ENCODE measurements around the gene C1orf167. TPM values are rescaled to one million over a fixed set of nuclear protein-coding genes. Genes with fewer than 3 reads are reported as not detected.

Gene C1orf167
- total RNA-seq, 1 donor from 2014 or later = not detected

GRCh38 chr1:11823366-11824137 lies 61.6 kb downstream of the C1orf167 start:
- no peaks in the 10 kb centered on the region for H3K4me1 Mint-ChIP-seq
- H3K27me3 Mint-ChIP-seq = no peaks in the 10 kb centered on the region
- H3K4me3 Mint-ChIP-seq = no peak overlapping the region
- H3K36me3 Mint-ChIP-seq (ENCODE audit: low read depth) = peaks cover 19% of the 10 kb centered on the region
- intact Hi-C loops (cut with micrococcal nuclease) = no loop called here
- no peak overlapping the region for H3K27ac Mint-ChIP-seq
- no peak for DNase-seq
- no peaks in the 10 kb centered on the region for H3K9me3 Mint-ChIP-seq

- intact Hi-C loops (cut with micrococcal nuclease) = no loop called here
- Mint-ChIP-seq H3K9me3 (no peaks in the 10 kb centered on the region), H3K4me1 (no peaks in the 10 kb centered on the region), H3K27me3 (no peaks in the 10 kb centered on the region), H3K4me3 (no peak overlapping the region), H3K36me3 (ENCODE audit: low read depth) (peaks cover 19% of the 10 kb centered on the region), H3K27ac (no peak overlapping the region)
- DNase-seq = no peak
These were observed 63.1 kb downstream of the C1orf167 start for GRCh38 chr1:11825131-11825530.

GRCh38 chr1:11826946-11827345 lies 65.0 kb downstream of the C1orf167 start:
- DNase-seq = no peak
- Mint-ChIP-seq H3K4me1 (no peaks in the 10 kb centered on the region), H3K36me3 (ENCODE audit: low read depth) (peaks cover 24% of the 10 kb centered on the region), H3K4me3 (no peak overlapping the region), H3K27ac (no peak overlapping the region), H3K9me3 (no peaks in the 10 kb centered on the region), H3K27me3 (no peaks in the 10 kb centered on the region)
- intact Hi-C loops (cut with micrococcal nuclease) = no loop called here

- no peak overlapping the region for H3K4me3 Mint-ChIP-seq
- intact Hi-C loops (cut with micrococcal nuclease) = no loop called here
- peaks cover 28% of the 10 kb centered on the region for H3K36me3 Mint-ChIP-seq (ENCODE audit: low read depth)
- no peak overlapping the region for H3K27ac Mint-ChIP-seq
- DNase-seq = no peak
- H3K27me3 Mint-ChIP-seq = no peaks in the 10 kb centered on the region
- H3K4me1 Mint-ChIP-seq = no peaks in the 10 kb centered on the region
- no peaks in the 10 kb centered on the region for H3K9me3 Mint-ChIP-seq
These were observed 66.5 kb downstream of the C1orf167 start for GRCh38 chr1:11828511-11828910.

- DNase-seq = no peak
- intact Hi-C loops (cut with micrococcal nuclease) = no loop called here
- Mint-ChIP-seq H3K36me3 (ENCODE audit: low read depth) (peaks cover 28% of the 10 kb centered on the region), H3K27ac (no peak overlapping the region), H3K27me3 (no peaks in the 10 kb centered on the region), H3K4me1 (no peaks in the 10 kb centered on the region), H3K4me3 (no peak overlapping the region), H3K9me3 (no peaks in the 10 kb centered on the region)
These were observed 70.1 kb downstream of the C1orf167 start for GRCh38 chr1:11831945-11832725.

- no peak for DNase-seq
- H3K27me3 Mint-ChIP-seq = no peaks in the 10 kb centered on the region
- intact Hi-C loops (cut with micrococcal nuclease) = no loop called here
- H3K4me1 Mint-ChIP-seq = peaks cover under 1% of the 10 kb centered on the region
- peaks cover 32% of the 10 kb centered on the region for H3K36me3 Mint-ChIP-seq (ENCODE audit: low read depth)
- H3K27ac Mint-ChIP-seq = no peak overlapping the region
- no peak overlapping the region for H3K4me3 Mint-ChIP-seq
- no peaks in the 10 kb centered on the region for H3K9me3 Mint-ChIP-seq
These were observed 71.5 kb downstream of the C1orf167 start for GRCh38 chr1:11833497-11833896.

GRCh38 chr1:11833900-11834299 lies 71.9 kb downstream of the C1orf167 start:
- Mint-ChIP-seq H3K27me3 (no peaks in the 10 kb centered on the region), H3K4me1 (peaks cover 5% of the 10 kb centered on the region), H3K4me3 (no peak overlapping the region), H3K27ac (no peak overlapping the region), H3K9me3 (no peaks in the 10 kb centered on the region), H3K36me3 (ENCODE audit: low read depth) (peaks cover 36% of the 10 kb centered on the region)
- intact Hi-C loops (cut with micrococcal nuclease) = no loop called here
- DNase-seq = no peak

GRCh38 chr1:11835441-11836225 lies 73.6 kb downstream of the C1orf167 start:
- Mint-ChIP-seq H3K36me3 (ENCODE audit: low read depth) (peaks cover 33% of the 10 kb centered on the region), H3K4me3 (no peak overlapping the region), H3K9me3 (no peaks in the 10 kb centered on the region), H3K4me1 (peaks cover 5% of the 10 kb centered on the region), H3K27me3 (no peaks in the 10 kb centered on the region), H3K27ac (no peak overlapping the region)
- intact Hi-C loops (cut with micrococcal nuclease) = no loop called here
- no peak for DNase-seq

- intact Hi-C loops (cut with micrococcal nuclease) = no loop called here
- Mint-ChIP-seq H3K27ac (no peak overlapping the region), H3K9me3 (no peaks in the 10 kb centered on the region)
These were observed 75.2 kb downstream of the C1orf167 start for GRCh38 chr1:11836955-11837766.

GRCh38 chr1:11837767-11838348 lies 75.9 kb downstream of the C1orf167 start:
- no peak for DNase-seq
- Mint-ChIP-seq H3K4me3 (no peak overlapping the region), H3K36me3 (ENCODE audit: low read depth) (peaks cover 36% of the 10 kb centered on the region), H3K27ac (no peak overlapping the region), H3K4me1 (peaks cover 5% of the 10 kb centered on the region), H3K9me3 (no peaks in the 10 kb centered on the region), H3K27me3 (no peaks in the 10 kb centered on the region)
- intact Hi-C loops (cut with micrococcal nuclease) = loop anchor here (1.0 kb wide), 1 partner anchor 56 kb away; no protein-coding TSS in a partner anchor

More at GRCh38 chr1:11836955-11837766, 75.2 kb downstream of the C1orf167 start:
- Mint-ChIP-seq H3K36me3 (ENCODE audit: low read depth) (peaks cover 38% of the 10 kb centered on the region), H3K4me3 (no peak overlapping the region), H3K27me3 (no peaks in the 10 kb centered on the region), H3K4me1 (peaks cover 5% of the 10 kb centered on the region)
- no peak for DNase-seq

- H3K36me3 Mint-ChIP-seq (ENCODE audit: low read depth) = peaks cover 36% of the 10 kb centered on the region
These were observed 76.6 kb downstream of the C1orf167 start for GRCh38 chr1:11838349-11839272.

More at GRCh38 chr1:11838349-11839272, 76.6 kb downstream of the C1orf167 start:
- H3K4me1 Mint-ChIP-seq = peaks cover 5% of the 10 kb centered on the region
- no peaks in the 10 kb centered on the region for H3K27me3 Mint-ChIP-seq
- H3K4me3 Mint-ChIP-seq = no peak overlapping the region
- no peak overlapping the region for H3K27ac Mint-ChIP-seq
- DNase-seq = peak; percentile 93
- H3K9me3 Mint-ChIP-seq = no peaks in the 10 kb centered on the region
- intact Hi-C loops (cut with micrococcal nuclease) = loop anchor here (1.0 kb wide), 2 partner anchors 56 to 69 kb away; no protein-coding TSS in a partner anchor

Measured in activated CD4-positive, alpha-beta T cell treated with anti-CD3 and anti-CD28 coated beads, Interleukin-2, amount 10 ng/mL, durations not matched to agents 24 days and 14 days (primary cell).